Measurements from ENCODE around the gene C7orf57. TPM values are rescaled to one million over a fixed set of nuclear protein-coding genes. Genes with fewer than 3 reads are reported as not detected.

C7orf57 gene
- total RNA-seq, 1 experiment from 2014 or later = 0.90 TPM

- Mint-ChIP-seq H3K4me1 (peaks cover 4% of the 10 kb centered on the region), H3K27me3 (ENCODE audit: low read depth) (no peaks in the 10 kb centered on the region), H3K4me3 (no peak overlapping the region), H3K9me3 (no peaks in the 10 kb centered on the region), H3K27ac (no peak overlapping the region), H3K36me3 (peaks cover 63% of the 10 kb centered on the region)
- TF ChIP-seq ZNF423 (CRISPR knock-in tag; IDR thresholded peaks at IDR 0.05) (no peak), ATF6 (CRISPR knock-in tag; IDR thresholded peaks at IDR 0.05) (no peak), CBFB (CRISPR knock-in tag; IDR thresholded peaks at IDR 0.05; ENCODE audit: low read depth) (no peak), SMAD4 (CRISPR knock-in tag; IDR thresholded peaks at IDR 0.05) (no peak), FOXJ3 (CRISPR knock-in tag; IDR thresholded peaks at IDR 0.05; ENCODE audit: borderline replicate concordance) (no peak), ATF1 (CRISPR knock-in tag; IDR thresholded peaks at IDR 0.05) (no peak), HMGXB4 (CRISPR knock-in tag; IDR thresholded peaks at IDR 0.05) (no peak), ZMAT4 (CRISPR knock-in tag; IDR thresholded peaks at IDR 0.05) (no peak), MXD4 (CRISPR knock-in tag; IDR thresholded peaks at IDR 0.05; ENCODE audit: borderline replicate concordance) (no peak), ZNF281 (CRISPR knock-in tag; IDR thresholded peaks at IDR 0.05) (no peak), ERG (CRISPR knock-in tag; IDR thresholded peaks at IDR 0.05) (no peak), ETV6 (CRISPR knock-in tag; IDR thresholded peaks at IDR 0.05) (no peak), ZBTB21 (CRISPR knock-in tag; IDR thresholded peaks at IDR 0.05; ENCODE audit: borderline replicate concordance) (no peak), ZNF317 (CRISPR knock-in tag; IDR thresholded peaks at IDR 0.05; ENCODE audit: borderline replicate concordance, low read depth) (no peak)
- ChIA-PET POLR2A (interaction anchor here (0.8 kb wide), 2 partner anchors 12 to 113 kb away, joined by 3 to 4 read pairs; no protein-coding TSS in a partner anchor), CTCF (interaction anchor here (1.8 kb wide), 1 partner anchor 113 kb away, joined by 8 read pairs; no protein-coding TSS in a partner anchor)
- DNase-seq (ENCODE audit: low spot score) (no peak), ATAC-seq (no peak)
Observed at GRCh38 chr7:48105045-48105444, 69.7 kb downstream of the C7orf57 start.

GRCh38 chr7:48106906-48107659 is 71.7 kb downstream of the C7orf57 start:
- peaks cover 58% of the 10 kb centered on the region for H3K36me3 Mint-ChIP-seq
- peaks cover 19% of the 10 kb centered on the region for H3K4me1 Mint-ChIP-seq
- no peak for TF ChIP-seq JAZF1 (CRISPR knock-in tag; IDR thresholded peaks at IDR 0.05)
- TF ChIP-seq GRHL2 (CRISPR knock-in tag; IDR thresholded peaks at IDR 0.05; ENCODE audit: insufficient replicate concordance, severe bottlenecking) = no peak
- TF ChIP-seq NR1H2 (CRISPR knock-in tag; IDR thresholded peaks at IDR 0.05) = no peak
- no peak for TF ChIP-seq ZBTB21 (CRISPR knock-in tag; IDR thresholded peaks at IDR 0.05; ENCODE audit: borderline replicate concordance)
- no peak for TF ChIP-seq NR2C2 (CRISPR knock-in tag; IDR thresholded peaks at IDR 0.05)
- TF ChIP-seq AFF4 (CRISPR knock-in tag; IDR thresholded peaks at IDR 0.05; ENCODE audit: borderline replicate concordance) = no peak
- H3K4me3 Mint-ChIP-seq = no peak overlapping the region
- no peaks in the 10 kb centered on the region for H3K9me3 Mint-ChIP-seq
- no peaks in the 10 kb centered on the region for H3K27me3 Mint-ChIP-seq (ENCODE audit: low read depth)
- no peak for DNase-seq (ENCODE audit: low spot score)
- no peak for ATAC-seq
- CTCF ChIA-PET = interaction anchor here (0.8 kb wide), 1 partner anchor 18 kb away, joined by 3 read pairs; the partner anchor contains the start of gene UPP1
- POLR2A ChIA-PET = interaction anchor here (0.9 kb wide), 1 partner anchor 17 kb away, joined by 3 read pairs; no protein-coding TSS in a partner anchor
- no peak overlapping the region for H3K27ac Mint-ChIP-seq

All from WTC11 (cell line).